WI38 (cell line): ENCODE data around the gene C3orf20.

Experiments
- H3K4me3 ChIP-seq: 2 replicates; pipeline ENCODE4 v1.5.1; 2011; ENCODE audit warnings: low read depth, mild to moderate bottlenecking, control low read depth, low read length
- CTCF ChIP-seq: IDR thresholded peaks from 2 replicates; pipeline ENCODE4 v1.5.1; 2012; ENCODE audit warnings: low read depth, mild to moderate bottlenecking, control low read depth, low read length

Gene C3orf20

GRCh38 chr3:14632442-14632930 is 42.5 kb upstream of the C3orf20 start:
- TF ChIP-seq CTCF, result no peak
- no peak overlapping the region for H3K4me3 ChIP-seq

- no peak overlapping the region for H3K4me3 ChIP-seq
- TF ChIP-seq CTCF, result no peak
Measured at GRCh38 chr3:14633417-14633816, 41.5 kb upstream of the C3orf20 start.

GRCh38 chr3:14633819-14634424 is 41.0 kb upstream of the C3orf20 start:
- peak; percentile 56 for TF ChIP-seq CTCF

GRCh38 chr3:14634763-14635400 is 40.1 kb upstream of the C3orf20 start:
- no peak for TF ChIP-seq CTCF
- H3K4me3 ChIP-seq, result no peak overlapping the region

More at GRCh38 chr3:14633819-14634424, 41.0 kb upstream of the C3orf20 start:
- H3K4me3 ChIP-seq, result no peak overlapping the region

GRCh38 chr3:14636496-14637087 is 38.3 kb upstream of the C3orf20 start:
- no peak for TF ChIP-seq CTCF
- no peak overlapping the region for H3K4me3 ChIP-seq

GRCh38 chr3:14640157-14640562 is 34.8 kb upstream of the C3orf20 start:
- H3K4me3 ChIP-seq, result no peak overlapping the region
- no peak for TF ChIP-seq CTCF

- no peak for TF ChIP-seq CTCF
- no peak overlapping the region for H3K4me3 ChIP-seq
Measured at GRCh38 chr3:14640734-14641133, 34.2 kb upstream of the C3orf20 start.
